HG03378 (cell line): ENCODE data around the gene MKS1.

Source experiments
- ATAC-seq: cut with Tn5 transposase; IDR thresholded peaks from one replicate; pipeline ENCODE4 v1.9.1; 2021; ENCODE audit warnings: mild to moderate bottlenecking, moderate library complexity; ENCODE audit not compliant: unreplicated experiment

MKS1 gene

GRCh38 chr17:58245428-58246103, 26.5 kb upstream of the MKS1 start:
- no peak for ATAC-seq

GRCh38 chr17:58244963-58245362, 25.9 kb upstream of the MKS1 start:
- ATAC-seq = no peak

GRCh38 chr17:58242171-58242784, 23.2 kb upstream of the MKS1 start:
- no peak for ATAC-seq

DNA sequence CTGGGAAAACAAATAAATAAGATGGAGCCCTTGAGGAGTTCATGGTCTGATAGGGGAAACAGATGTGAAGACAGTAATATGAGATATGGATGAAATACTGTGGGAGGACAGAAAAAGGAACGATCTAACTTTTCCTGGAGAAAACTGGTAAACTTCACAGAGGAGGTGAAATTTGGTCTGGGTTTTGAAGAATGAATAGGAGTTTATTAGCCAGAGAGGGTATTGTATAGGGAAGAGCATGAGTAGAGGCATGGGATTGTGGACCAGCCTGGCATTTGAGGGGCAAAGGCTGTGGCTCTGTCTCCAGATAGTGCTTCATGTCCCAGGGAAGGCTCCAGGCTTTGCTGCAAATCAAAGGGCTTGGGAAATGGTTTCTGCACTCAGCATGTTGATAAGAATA, 20.9 kb upstream of the MKS1 start:
- no peak for ATAC-seq

DNA sequence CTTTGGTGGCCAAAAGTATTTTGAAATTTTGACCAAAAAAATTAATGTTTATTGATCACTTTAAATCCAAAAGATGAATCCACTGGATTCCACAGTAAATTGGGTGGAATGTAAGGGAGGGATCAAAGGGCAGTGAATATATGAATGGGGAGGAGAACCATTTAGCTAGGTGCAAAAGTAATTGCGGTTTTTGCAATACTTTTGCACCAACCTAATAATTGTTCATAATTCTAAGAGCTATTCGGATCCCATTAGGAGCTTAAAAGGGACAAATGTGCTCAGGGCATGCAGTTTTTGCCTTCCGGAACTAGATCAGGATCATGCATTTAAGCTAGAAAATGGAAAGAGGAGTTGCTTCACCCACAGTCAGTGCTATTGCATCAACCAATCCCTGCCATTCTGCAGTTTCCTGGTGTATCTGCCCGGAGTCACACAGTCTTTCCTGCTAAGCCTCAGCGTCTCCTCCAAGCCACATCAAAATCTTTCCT, 19.1 kb upstream of the MKS1 start, which contains the start of gene LPO:
Gene LPO (plus strand): TSS at position 438 of the 488 bp plus-strand sequence. CDS start 4,396 bp downstream, outside the sequence.
- no peak for ATAC-seq

DNA sequence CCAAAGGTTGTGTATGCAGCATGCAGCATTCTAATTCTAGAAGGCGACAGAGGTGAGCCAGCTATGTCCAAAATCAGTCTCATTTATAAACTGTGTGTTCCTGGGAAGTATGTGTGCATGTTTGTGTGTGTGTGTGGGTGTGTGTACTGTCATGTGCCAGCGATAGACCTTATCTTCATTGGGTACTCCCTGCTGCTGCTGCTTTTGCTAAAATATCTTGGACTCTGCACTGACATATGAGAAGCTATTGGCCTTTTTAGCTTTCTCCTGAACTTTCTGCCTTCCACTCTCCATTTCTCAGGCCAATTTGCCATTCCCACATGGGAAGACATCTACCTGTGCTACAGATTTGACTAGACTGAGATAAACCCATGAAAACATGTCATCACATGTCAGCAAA, 17.3 kb upstream of the MKS1 start:
- ATAC-seq = no peak

GRCh38 chr17:58235821-58236220, 16.8 kb upstream of the MKS1 start:
- no peak for ATAC-seq

DNA sequence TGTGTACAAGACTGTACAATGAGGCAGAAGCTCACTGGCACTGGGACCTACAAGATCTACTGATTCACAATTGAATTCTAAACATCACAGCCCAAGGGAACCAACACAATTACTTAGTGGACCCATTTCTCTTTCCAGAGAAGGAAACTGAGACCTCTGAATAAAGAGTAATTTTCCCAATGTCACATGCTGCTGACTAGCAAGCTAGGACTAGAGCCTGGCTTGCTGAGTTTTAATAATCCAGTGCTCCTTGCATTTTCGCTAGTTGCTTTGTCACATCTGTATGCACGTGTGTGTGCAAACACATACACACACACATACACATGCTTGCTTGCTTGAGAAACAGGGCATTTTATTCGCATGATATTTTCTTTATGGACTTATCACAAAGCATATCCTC, 15.5 kb upstream of the MKS1 start:
- ATAC-seq = no peak

DNA sequence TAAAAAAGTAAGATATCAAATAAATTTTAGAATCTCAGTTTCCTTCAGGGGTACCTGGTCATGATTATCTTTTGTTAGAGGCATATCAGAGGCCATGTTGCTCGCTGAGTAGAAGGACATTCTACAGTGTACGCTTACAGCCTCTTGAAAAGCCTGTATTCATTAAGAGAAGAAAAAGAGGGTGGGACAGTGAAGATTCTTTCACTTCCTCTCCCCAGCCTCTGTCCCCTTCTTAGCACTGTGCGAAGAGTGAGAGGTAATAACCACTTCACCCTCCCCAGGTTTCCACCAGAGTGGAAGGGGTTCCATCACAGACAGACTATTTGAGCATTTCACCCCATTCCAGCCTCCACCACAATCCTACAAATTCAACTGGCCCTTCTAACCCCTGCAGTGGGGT, 14.5 kb upstream of the MKS1 start:
- peak; percentile 44 for ATAC-seq

DNA sequence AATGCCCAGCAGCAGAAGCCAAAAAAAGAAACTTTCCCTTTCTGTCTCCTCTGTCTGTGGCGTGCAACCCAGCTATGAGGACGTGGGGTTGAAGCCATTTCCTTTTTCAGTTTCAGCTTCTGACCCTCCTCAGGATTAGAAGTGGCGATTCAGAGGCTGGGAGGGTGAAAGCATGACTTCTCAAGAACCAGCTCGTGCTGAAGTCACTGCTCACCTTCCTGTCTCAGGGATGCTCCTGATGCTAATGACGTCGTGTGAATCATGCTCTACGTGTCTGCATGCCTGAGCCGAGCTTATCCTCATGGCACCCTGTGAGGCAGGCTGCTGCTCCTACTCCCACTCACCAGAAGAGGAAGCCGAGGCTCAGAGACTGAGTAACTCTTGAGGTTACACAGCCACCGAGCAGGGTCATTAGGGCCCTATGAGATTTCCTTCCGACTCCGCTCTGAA, 13.7 kb upstream of the MKS1 start:
- peak; percentile 72 for ATAC-seq

GRCh38 chr17:58231641-58232040, 12.6 kb upstream of the MKS1 start:
- ATAC-seq = no peak

DNA sequence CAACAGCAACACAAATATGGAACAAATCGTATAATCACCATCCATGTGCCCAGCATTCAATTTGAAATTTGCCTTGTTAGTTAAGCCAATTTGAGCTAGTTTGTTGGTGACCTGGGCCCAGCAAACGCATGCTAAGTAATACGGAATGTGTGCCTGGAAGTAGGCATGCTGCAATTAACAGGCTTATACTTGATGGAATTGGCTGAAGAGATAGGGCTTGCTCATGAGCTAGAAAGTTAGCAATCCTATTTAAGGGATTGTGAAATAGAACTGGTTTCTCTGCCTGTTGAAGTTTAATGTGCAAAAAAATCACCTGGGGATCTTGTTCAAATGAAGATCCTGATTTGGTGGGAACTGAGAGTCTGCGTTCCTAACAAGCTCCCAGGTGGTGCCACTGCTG, 10.8 kb upstream of the MKS1 start:
- no peak for ATAC-seq

DNA sequence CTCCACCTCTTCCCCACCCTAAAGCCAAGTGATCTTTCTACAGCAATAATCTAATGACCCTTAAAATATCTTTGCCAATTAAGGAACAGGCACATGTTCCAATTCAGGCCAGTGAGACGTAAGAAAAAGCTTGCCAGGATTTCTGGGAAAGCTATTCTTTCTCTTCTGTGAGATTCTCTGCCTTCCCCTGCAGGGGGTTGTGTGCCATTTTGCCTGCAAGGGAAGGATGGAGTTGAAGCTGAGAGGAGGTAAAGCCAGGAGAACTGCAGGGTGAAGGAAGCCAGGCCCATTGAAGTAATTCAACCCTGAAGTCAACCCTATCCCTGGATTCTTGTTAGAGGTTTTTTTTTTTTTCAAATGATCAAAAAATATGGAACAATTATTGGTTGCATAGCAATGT, 10.3 kb upstream of the MKS1 start:
- no peak for ATAC-seq

DNA sequence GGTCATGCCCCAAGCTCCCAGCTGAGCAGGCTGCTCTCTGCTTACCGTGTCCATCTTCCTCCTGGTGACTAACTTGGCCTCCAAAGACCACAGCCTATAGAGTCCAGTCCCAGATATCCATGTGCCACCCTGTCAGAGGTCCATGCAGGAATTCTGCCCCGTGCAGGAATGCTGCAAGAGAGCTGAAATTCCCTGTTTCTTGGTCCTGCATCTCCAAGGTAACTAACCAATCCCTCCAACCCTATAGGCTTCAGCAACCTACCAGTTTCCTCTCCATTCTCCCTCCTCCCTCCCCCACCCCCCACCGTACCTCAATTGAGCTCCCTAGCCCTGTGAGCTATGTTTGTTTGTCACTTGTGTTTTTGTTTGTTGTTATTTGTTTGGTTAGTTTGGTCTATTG, 9.6 kb upstream of the MKS1 start:
- ATAC-seq = no peak

DNA sequence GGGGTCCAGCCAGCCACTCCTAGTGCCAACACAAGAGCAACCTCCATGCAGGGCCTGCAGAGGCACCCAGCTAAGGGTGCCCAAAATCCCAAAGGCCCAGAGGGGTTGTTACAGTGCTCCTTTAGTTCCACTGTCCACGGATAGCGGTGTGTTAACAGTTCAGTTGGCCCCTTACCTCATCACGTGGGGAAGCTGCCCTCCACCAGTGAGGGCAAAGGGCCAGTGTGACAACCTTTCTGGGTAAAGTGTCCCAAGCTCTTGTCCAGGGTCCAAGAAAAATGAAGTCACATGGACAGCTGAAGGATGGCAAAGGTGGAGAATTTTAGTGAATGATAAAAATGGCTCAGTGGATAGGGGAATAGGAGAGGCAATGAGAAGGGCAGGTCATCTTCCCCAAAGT, 8.7 kb upstream of the MKS1 start:
- ATAC-seq = no peak

- no peak for ATAC-seq
Measured at GRCh38 chr17:58224315-58224714, 5.3 kb upstream of the MKS1 start.

DNA sequence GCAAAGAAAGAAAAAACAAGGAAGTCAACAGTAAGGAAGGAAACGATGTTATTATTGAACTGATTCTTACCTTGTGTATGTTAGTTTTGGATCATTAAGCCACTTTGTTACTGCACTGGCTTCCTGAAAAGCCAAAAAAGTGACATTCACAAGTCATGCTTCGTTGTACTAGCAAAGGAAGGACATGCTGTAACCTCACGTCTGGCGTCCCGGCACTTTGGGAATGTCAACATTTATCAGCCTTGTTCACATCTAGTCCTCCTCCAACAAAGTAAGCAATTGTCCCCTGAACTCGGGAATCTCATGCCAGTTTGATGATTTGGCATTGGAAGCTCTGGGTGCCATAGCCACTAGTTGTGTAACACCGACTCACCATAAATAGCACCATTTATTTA, 731 bp upstream of the MKS1 start:
- ATAC-seq = no peak

DNA sequence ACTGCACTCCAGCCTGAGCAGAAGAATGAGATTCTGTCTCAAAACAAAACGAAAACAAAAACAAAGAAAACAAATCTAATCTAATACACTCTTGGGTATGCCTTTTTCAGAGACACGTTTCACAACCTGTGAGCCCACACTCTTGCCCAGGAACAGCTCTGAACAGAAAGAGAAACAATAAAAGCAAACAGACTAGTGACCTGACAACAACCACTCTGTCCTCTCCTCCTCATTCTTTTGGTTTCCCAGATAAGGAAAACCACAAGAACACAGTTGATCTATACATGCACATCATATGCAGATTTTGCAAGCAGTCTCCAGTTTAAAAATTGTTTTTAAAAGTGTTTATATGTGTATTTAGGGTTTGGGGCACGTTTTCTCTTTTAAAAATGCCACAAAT, 1.3 kb downstream of the MKS1 start:
- ATAC-seq = no peak

GRCh38 chr17:58215685-58216084, 3.4 kb downstream of the MKS1 start:
- no peak for ATAC-seq

DNA sequence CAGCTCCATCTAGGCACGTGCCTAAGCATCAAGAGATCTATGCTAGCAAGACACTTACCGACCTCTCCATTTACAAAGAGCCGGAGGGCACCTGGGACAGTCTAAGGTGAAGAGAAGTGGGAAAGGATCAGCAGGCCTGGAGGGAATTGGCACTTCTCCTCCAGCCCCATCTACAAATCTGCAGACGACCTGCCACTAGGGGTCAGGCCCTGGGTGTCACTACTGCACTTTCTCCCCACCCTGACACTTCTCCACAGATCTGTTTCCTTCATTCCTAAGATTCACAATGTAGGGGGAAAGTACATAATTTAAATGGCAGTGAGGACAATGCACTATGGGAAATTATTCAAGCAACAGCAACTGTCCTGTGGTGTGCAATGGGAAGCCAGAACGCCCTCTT, 8.1 kb downstream of the MKS1 start:
- ATAC-seq = no peak

GRCh38 chr17:58208344-58208743, 10.7 kb downstream of the MKS1 start:
- ATAC-seq = no peak

- no peak for ATAC-seq
Measured at GRCh38 chr17:58207451-58207850, 11.6 kb downstream of the MKS1 start.

- ATAC-seq = no peak
Measured at GRCh38 chr17:58205936-58206335, 13.1 kb downstream of the MKS1 start.
